DOHH2 (cell line): ENCODE measurements around the gene CHMP6.

Source experiments
- CTCF ChIP-seq: fragments of 200-600 bp; sonication (generic); IDR thresholded peaks from one replicate; pipeline ENCODE4 v1.5.1; 2014; ENCODE audit warnings: antibody characterized with exemption, mild to moderate bottlenecking, low read depth, low read length; ENCODE audit not compliant: poor library complexity, severe bottlenecking
- EZH2phosphoT487 ChIP-seq: fragments of 200-600 bp; sonication (generic); IDR thresholded peaks from 2 replicates; pipeline ENCODE4 v1.6.1; 2017; ENCODE audit warnings: borderline replicate concordance, mild to moderate bottlenecking, antibody characterized with exemption, low read length, moderate library complexity, mixed read lengths

- TF ChIP-seq CTCF (no peak), EZH2phosphoT487 (no peak)
Measured at GRCh38 chr17:81019563-81020442, 28.2 kb downstream of the CHMP6 start.
